Liver (tissue), 9 donors: ENCODE data around the gene PKIG. TPM values are rescaled to one million over a fixed set of nuclear protein-coding genes. Genes with fewer than 3 reads are reported as not detected.

Experiments used
- DNase-seq: peaks from one replicate; pipeline ENCODE4 v3.0.0-alpha.2; 2017; ENCODE audit warnings: low spot score
- H3K27ac ChIP-seq, 2 donors: one replicate each; pipeline ENCODE4 v1.7.0; 2013; ENCODE audit warnings: inconsistent platforms in 2 of 2, low read length in 2 of 2, control low read depth in 1 of 2, low read depth in 1 of 2, mild to moderate bottlenecking in 1 of 2
- H3K27me3 ChIP-seq, 4 donors: one replicate each; pipeline versions ENCODE4 v1.6.1 to v1.7.0; 2013; ENCODE audit warnings: low read length in 3 of 4, inconsistent platforms in 1 of 4, mild to moderate bottlenecking in 1 of 4, moderate library complexity in 1 of 4; ENCODE audit not compliant: control insufficient read depth in 4 of 4, insufficient read depth in 4 of 4
- H3K36me3 ChIP-seq, 4 donors: one replicate each; pipeline versions ENCODE4 v1.6.1 to v1.7.0; 2013; ENCODE audit warnings: low read length in 3 of 4, mild to moderate bottlenecking in 3 of 4, low read depth in 1 of 4, moderate library complexity in 1 of 4; ENCODE audit not compliant: control insufficient read depth in 4 of 4, insufficient read depth in 3 of 4
- H3K4me1 ChIP-seq, 4 donors: one replicate each; pipeline versions ENCODE4 v1.6.1 to v1.7.0; 2013; ENCODE audit warnings: low read length in 3 of 4, mild to moderate bottlenecking in 3 of 4, moderate library complexity in 1 of 4; ENCODE audit not compliant: control insufficient read depth in 4 of 4, insufficient read depth in 4 of 4
- H3K4me3 ChIP-seq, 3 donors: one replicate each; pipeline versions ENCODE4 v1.6.1 to v1.7.0; 2013; ENCODE audit warnings: low read length in 3 of 3, control low read depth in 1 of 3, low read depth in 1 of 3, mild to moderate bottlenecking in 1 of 3
- H3K9ac ChIP-seq, 2 donors: one replicate each; pipeline ENCODE4 v1.7.0; 2013; ENCODE audit warnings: low read length in 2 of 2, mild to moderate bottlenecking in 2 of 2, moderate library complexity in 2 of 2, control low read depth in 1 of 2, low read depth in 1 of 2
- H3K9me3 ChIP-seq, 4 donors: one replicate each; pipeline versions ENCODE4 v1.6.1 to v1.7.0; 2013; ENCODE audit warnings: low read length in 3 of 4; ENCODE audit not compliant: control insufficient read depth in 4 of 4
- ATF3 ChIP-seq: IDR thresholded peaks from 2 replicates; pipeline ENCODE4 v1.6.1; 2016; ENCODE audit warnings: antibody characterized with exemption
- CTCF ChIP-seq: fragments of 150-350 bp; IDR thresholded peaks from 2 replicates; pipeline ENCODE4 v1.5.1; 2017; ENCODE audit warnings: improper control_type of control experiment, low read depth, low read length; ENCODE audit not compliant: missing input control
- EGR1 ChIP-seq, 2 donors: IDR thresholded peaks; 2 replicates each; pipeline ENCODE4 v1.6.1; 2016 to 2018; ENCODE audit warnings: antibody characterized with exemption in 2 of 2, low read depth in 2 of 2
- FOXA2 ChIP-seq: IDR thresholded peaks from 2 replicates; pipeline ENCODE4 v1.6.1; 2016; ENCODE audit warnings: antibody characterized with exemption
- GABPA ChIP-seq, 2 donors: IDR thresholded peaks in 1 of 2; conservative IDR thresholded peaks in 1 of 2; 2 replicates each; pipeline ENCODE4 v1.6.1; 2016; ENCODE audit warnings: antibody characterized with exemption in 2 of 2, mild to moderate bottlenecking in 1 of 2, moderate library complexity in 1 of 2
- HNF4A ChIP-seq, 2 donors: conservative IDR thresholded peaks; 2 replicates each; pipeline ENCODE4 v1.6.1; 2016; ENCODE audit warnings: antibody characterized with exemption in 2 of 2, mild to moderate bottlenecking in 2 of 2
- HNF4G ChIP-seq: IDR thresholded peaks from 2 replicates; pipeline ENCODE4 v1.6.1; 2016; ENCODE audit warnings: antibody characterized with exemption
- JUND ChIP-seq, 2 donors: IDR thresholded peaks; 2 replicates each; pipeline ENCODE4 v1.6.1; 2016; ENCODE audit warnings: antibody characterized with exemption in 2 of 2
- MAX ChIP-seq: IDR thresholded peaks from 2 replicates; pipeline ENCODE4 v1.6.1; 2016; ENCODE audit warnings: antibody characterized with exemption
- RAD21 ChIP-seq, 2 donors: IDR thresholded peaks; 2 replicates each; pipeline ENCODE4 v1.6.1; 2016; ENCODE audit warnings: antibody characterized with exemption in 2 of 2, mild to moderate bottlenecking in 2 of 2
- REST ChIP-seq: IDR thresholded peaks from 2 replicates; pipeline ENCODE4 v1.6.1; 2016; ENCODE audit warnings: antibody characterized with exemption, mild to moderate bottlenecking
- RXRA ChIP-seq, 2 donors: IDR thresholded peaks; 2 replicates each; pipeline ENCODE4 v1.6.1; 2017 to 2018; ENCODE audit warnings: antibody characterized with exemption in 2 of 2, mild to moderate bottlenecking in 1 of 2
- SP1 ChIP-seq: IDR thresholded peaks from 2 replicates; pipeline ENCODE4 v1.6.1; 2018; ENCODE audit warnings: antibody characterized with exemption, mild to moderate bottlenecking
- TAF1 ChIP-seq: conservative IDR thresholded peaks from 2 replicates; pipeline ENCODE4 v1.6.1; 2016; ENCODE audit warnings: antibody characterized with exemption, mild to moderate bottlenecking
- YY1 ChIP-seq: IDR thresholded peaks from 2 replicates; pipeline ENCODE4 v1.6.1; 2016; ENCODE audit warnings: antibody characterized with exemption, mild to moderate bottlenecking
- WGBS: extraction: QIAGEN DNeasy Blood & Tissue Kit; methylation state at CpG from one replicate; pipeline ENCODE4 v1.1.7; 2013; 5-methylcytosine and 5-hydroxymethylcytosine counted together
- polyA plus RNA-seq, 2 donors: library from polyadenylated mRNA; stranded (reverse) in 1 of 2; unstranded in 1 of 2; fragments of 200-250 nt in 1 of 2; fragments of >200 nt in 1 of 2; fragmentation: Nextera tagmentation in 1 of 2; extraction: Ambion mirVana in 1 of 2; gene quantifications; one replicate each; pipeline versions ENCODE4 v1.2.1 to v1.2.3, GENCODE V29; 2013 to 2015
- total RNA-seq, 2 donors: library from RNA; depleted of rRNA; stranded (reverse); fragments of >200 nt; gene quantifications; one replicate each; pipeline ENCODE4 v1.2.3, GENCODE V29; 2014
- donor health status: healthy.
- donor health status: healthy.
- donor health status: healthy.
- donor health status: healthy.
- donor health status: healthy.

PKIG gene
- total and polyA plus RNA-seq, 4 donors = 10.6 to 24.3 (median 23.4) TPM

GRCh38 chr20:44574372-44574771, 8.0 kb upstream of the PKIG start:
- TF ChIP-seq JUND (IDR thresholded peaks at IDR 0.05) (no peak), ATF3 (no peak), REST (no peak), SP1 (no peak), HNF4A (conservative IDR thresholded peaks at IDR 0.05) (no peak), MAX (no peak), RAD21 (IDR thresholded peaks at IDR 0.05) (no peak), GABPA (IDR thresholded peaks at IDR 0.05 in 1 of 2, conservative IDR thresholded peaks at IDR 0.05 in 1 of 2) (no peak), FOXA2 (no peak), RXRA (IDR thresholded peaks at IDR 0.05) (no peak)
- no peaks in the 10 kb centered on the region for H3K27me3 ChIP-seq
- DNase-seq = no peak
- whole genome bisulfite sequencing = 96% methylated on average over 4 of the region's 4 CpGs
- no peaks in the 10 kb centered on the region for H3K36me3 ChIP-seq
- H3K9ac ChIP-seq = no peak overlapping the region
- H3K27ac ChIP-seq = no peak overlapping the region
- H3K4me1 ChIP-seq = no peaks in the 10 kb centered on the region
- H3K9me3 ChIP-seq = no peaks in the 10 kb centered on the region
- H3K4me3 ChIP-seq = no peak overlapping the region

GRCh38 chr20:44576297-44576696, 6.1 kb upstream of the PKIG start:
- TF ChIP-seq EGR1 (IDR thresholded peaks at IDR 0.05; ENCODE audit: low read depth in 2 of 2) = no peak
- TF ChIP-seq FOXA2 = no peak
- peak; percentile 10 for TF ChIP-seq CTCF
- TF ChIP-seq SP1 = no peak
- TF ChIP-seq ATF3 = no peak
- TF ChIP-seq RAD21 (IDR thresholded peaks at IDR 0.05) = peak; percentile 14 to 31
- TF ChIP-seq YY1 = no peak
- no peak for TF ChIP-seq TAF1
- TF ChIP-seq HNF4G = no peak
- Histone ChIP-seq H3K36me3 (no peaks in the 10 kb centered on the region), H3K4me1 (no peaks in the 10 kb centered on the region), H3K27me3 (no peaks in the 10 kb centered on the region), H3K9ac (no peak overlapping the region), H3K9me3 (no peaks in the 10 kb centered on the region), H3K4me3 (no peak overlapping the region), H3K27ac (peak overlapping the region; percentile 23 to 27)
- no peak for DNase-seq
- WGBS = 69% methylated on average over 3 of the region's 3 CpGs
